Fibroblast of pulmonary artery (primary cell): ENCODE results near the gene RSU1.

ENCODE experiments used
- DNase-seq: peaks from one replicate; pipeline ENCODE4 v3.0.0-alpha.2; 2010; ENCODE audit warnings: low read depth
- H3K4me3 ChIP-seq: replicated peaks from 2 replicates; pipeline ENCODE4 v1.5.1; 2011; ENCODE audit warnings: low read depth, mild to moderate bottlenecking, control low read depth, low read length, moderate library complexity
- CTCF ChIP-seq: IDR thresholded peaks from 2 replicates; pipeline ENCODE4 v1.5.1; 2011; ENCODE audit warnings: mild to moderate bottlenecking, control low read depth, low read length, inconsistent platforms; ENCODE audit errors: missing control alignments

RSU1 gene

GRCh38 chr10:16653224-16653623 is 164.0 kb downstream of the RSU1 start:
- peak; percentile 10 for DNase-seq
- H3K4me3 ChIP-seq = no peak overlapping the region
- TF ChIP-seq CTCF = no peak

- no peak for TF ChIP-seq CTCF
- DNase-seq = peak; percentile 48
- H3K4me3 ChIP-seq = no peak overlapping the region
Measured at GRCh38 chr10:16652154-16652553, 165.1 kb downstream of the RSU1 start.

GRCh38 chr10:16649757-16650156 is 167.5 kb downstream of the RSU1 start:
- no peak for DNase-seq
- no peak for TF ChIP-seq CTCF
- H3K4me3 ChIP-seq = no peak overlapping the region

GRCh38 chr10:16648366-16648765 is 168.9 kb downstream of the RSU1 start:
- no peak for DNase-seq
- H3K4me3 ChIP-seq = no peak overlapping the region
- TF ChIP-seq CTCF = no peak

GRCh38 chr10:16646181-16647059 is 170.8 kb downstream of the RSU1 start:
- DNase-seq = no peak
- H3K4me3 ChIP-seq = no peak overlapping the region
- no peak for TF ChIP-seq CTCF

GRCh38 chr10:16644146-16644545 is 173.1 kb downstream of the RSU1 start:
- TF ChIP-seq CTCF = no peak
- H3K4me3 ChIP-seq = no peak overlapping the region
- DNase-seq = peak; percentile 50

- TF ChIP-seq CTCF = no peak
- no peak overlapping the region for H3K4me3 ChIP-seq
- DNase-seq = no peak
Measured at GRCh38 chr10:16643502-16643901, 173.7 kb downstream of the RSU1 start.
